HepG2 (cell line): ENCODE measurements around the gene ADPRHL1. TPM values are rescaled to one million over a fixed set of nuclear protein-coding genes. Genes with fewer than 3 reads are reported as not detected.
"Not testable (repeated sequence)": the region's sequence is repeated elsewhere in the genome, so short reads cannot be mapped to it uniquely, and the experiment has no call there.

ENCODE experiments used
- ATAC-seq: fragments of 200-7000 bp; cut with Tn5 transposase; 3 replicates; pipeline ENCODE4 v1.9.1; 2020; ENCODE audit warnings: mild to moderate bottlenecking, moderate library complexity
- BruUV-seq: library from RNA; stranded (reverse); fragments of 400-500 nt; replicated peaks from 2 replicates; lab custom pipeline; 2021; lab: Mats Ljungman, UMichigan
- CTCF ChIA-PET: fragments of 300-600 bp; formaldehyde crosslinking; extraction: SDS; loops from one replicate; lab custom pipeline; 2021; ENCODE audit warnings: low total read pairs, inconsistent platforms, low intra/inter-chr PET ratio; lab: Yijun Ruan, JAX
- POLR2A ChIA-PET: fragments of 350-600 bp; sonication (Branson Sonifier 250); formaldehyde crosslinking; loops from one replicate; lab custom pipeline; 2020; ENCODE audit warnings: antibody characterized with exemption, inconsistent platforms; lab: Yijun Ruan, JAX
- DNase-seq: peaks from one replicate; pipeline ENCODE4 v3.0.0-alpha.2; 2015; ENCODE audit warnings: low spot score
- FAIRE-seq: peaks from 3 replicates; lab custom pipeline; 2011; peaks lifted over from hg19 to GRCh38; lab: Jason Lieb, UNC
- H2AFZ ChIP-seq: one replicate; pipeline ENCODE4 v1.6.1; 2011; ENCODE audit warnings: low read length, inconsistent platforms
- H3K27ac ChIP-seq: fragments of 300-600 bp; 3 replicates; pipeline ENCODE4 v1.8.0; 2011; ENCODE audit warnings: mixed run types, mild to moderate bottlenecking, mixed read lengths, low read length, inconsistent platforms; ENCODE audit not compliant: insufficient read depth; ENCODE audit errors: extremely low read length
- H3K27me3 ChIP-seq, 2 experiments: fragments of 200-600 bp in 1 of 2; 2 replicates in 1 of 2; 3 replicates in 1 of 2; pipeline versions ENCODE4 v1.6.0 to v1.8.0; 2011; ENCODE audit warnings: low read length in 2 of 2, mild to moderate bottlenecking in 2 of 2, moderate library complexity in 2 of 2, inconsistent platforms in 1 of 2; ENCODE audit not compliant: insufficient read depth in 2 of 2, control insufficient read depth in 1 of 2
- H3K36me3 ChIP-seq, 2 experiments: fragments of 200-600 bp in 1 of 2; replicated peaks in 1 of 2; 2 replicates in 1 of 2; 3 replicates in 1 of 2; pipeline versions ENCODE4 v1.5.1 to v1.8.0; 2011; ENCODE audit warnings: low read length in 2 of 2, inconsistent platforms in 1 of 2; ENCODE audit not compliant: insufficient read depth in 2 of 2, control insufficient read depth in 1 of 2
- H3K4me1 ChIP-seq: 2 replicates; pipeline ENCODE4 v1.5.1; 2012; ENCODE audit warnings: low read length, inconsistent platforms; ENCODE audit not compliant: insufficient read depth
- H3K4me2 ChIP-seq: 2 replicates; pipeline ENCODE4 v1.6.0; 2011; ENCODE audit warnings: low read depth, low read length, inconsistent platforms
- H3K4me3 ChIP-seq, 3 experiments: fragments of 200-600 bp in 1 of 3; sonication (generic), shearing (Covaris generic) in 1 of 3; replicated peaks in 1 of 3; 2 replicates each; pipeline ENCODE4 v1.5.1; 2011 to 2016; ENCODE audit warnings: low read length in 3 of 3, inconsistent platforms in 2 of 3, low read depth in 2 of 3, mild to moderate bottlenecking in 2 of 3, control low read depth in 1 of 3, mixed read lengths in 1 of 3; ENCODE audit not compliant: insufficient read depth in 1 of 3
- H3K79me2 ChIP-seq: one replicate; pipeline ENCODE4 v1.6.1; 2011; ENCODE audit warnings: low read length, inconsistent platforms; ENCODE audit not compliant: insufficient read depth
- H3K9ac ChIP-seq: 2 replicates; pipeline ENCODE4 v1.6.0; 2011; ENCODE audit warnings: mild to moderate bottlenecking, low read depth, low read length, inconsistent platforms; ENCODE audit not compliant: insufficient read depth
- H3K9me3 ChIP-seq: 2 replicates; pipeline ENCODE4 v1.5.1; 2012; ENCODE audit warnings: mild to moderate bottlenecking, low read length
- H4K20me1 ChIP-seq: 2 replicates; pipeline ENCODE4 v1.6.0; 2011; ENCODE audit warnings: inconsistent platforms, mild to moderate bottlenecking, low read length, moderate library complexity; ENCODE audit not compliant: insufficient read depth
- CERS6 ChIP-seq: sonication (generic); formaldehyde crosslinking; IDR thresholded peaks from 2 replicates; pipeline ENCODE4 v1.5.0; 2020; ENCODE audit warnings: missing genetic modification reagents
- GABPA ChIP-seq, 2 experiments: IDR thresholded peaks; 2 replicates each; pipeline ENCODE4 v1.6.1; 2011 to 2016; ENCODE audit warnings: low read depth in 2 of 2, low read length in 1 of 2, missing biosample characterization in 1 of 2, missing genetic modification characterization in 1 of 2
- JARID2 ChIP-seq: sonication (generic); formaldehyde crosslinking; IDR thresholded peaks from 2 replicates; pipeline ENCODE4 v1.8.1; 2023; ENCODE audit warnings: missing genetic modification reagents, inconsistent platforms; ENCODE audit not compliant: insufficient replicate concordance
- MBD4 ChIP-seq: IDR thresholded peaks from 2 replicates; pipeline ENCODE4 v1.6.1; 2012; ENCODE audit warnings: low read length, inconsistent platforms, borderline replicate concordance
- MLLT10 ChIP-seq: sonication (generic); formaldehyde crosslinking; IDR thresholded peaks from 2 replicates; pipeline ENCODE4 v1.4.0; 2020; ENCODE audit warnings: missing genetic modification reagents
- MTF2 ChIP-seq: sonication (generic); formaldehyde crosslinking; IDR thresholded peaks from 2 replicates; pipeline ENCODE4 v1.5.0; 2020; ENCODE audit warnings: missing genetic modification reagents, borderline replicate concordance
- TBX3 ChIP-seq: fragments of 450-650 bp; IDR thresholded peaks from 2 replicates; pipeline ENCODE4 v1.6.1; 2017; ENCODE audit warnings: antibody characterized with exemption, mild to moderate bottlenecking, inconsistent platforms, borderline replicate concordance
- ZFY ChIP-seq: sonication (generic); formaldehyde crosslinking; IDR thresholded peaks from 2 replicates; pipeline ENCODE4 v1.4.0; 2020; ENCODE audit warnings: missing genetic modification reagents
- ZNF746 ChIP-seq: sonication (generic); formaldehyde crosslinking; IDR thresholded peaks from 2 replicates; pipeline ENCODE4 v1.8.0; 2022; ENCODE audit warnings: mild to moderate bottlenecking, missing genetic modification reagents
- WGBS: methylation state at CpG from one replicate; pipeline ENCODE4 v1.1.6; 2017; ENCODE audit warnings: low lambda C conversion rate; 5-methylcytosine and 5-hydroxymethylcytosine counted together
- in situ Hi-C: cut with HindIII; loops from 2 replicates; pipeline ENCODE4 v1.10.0; 2017; ENCODE audit warnings: low pct_unique_long_range_greater_than_20kb; ENCODE audit not compliant: extremely low pct_ligation_motif_present
- intact Hi-C: fragments of 100-400 bp; cut with micrococcal nuclease; formaldehyde crosslinking; loops from one replicate; pipeline ENCODE4 v1.10.0; 2022; ENCODE audit not compliant: unreplicated experiment
- polyA plus RNA-seq, 8 experiments: library from polyadenylated mRNA; depleted of rRNA in 3 of 8; stranded (reverse) in 7 of 8; unstranded in 1 of 8; fragments of >200 nt; fragmentation: Illumina TruSeq in 4 of 8; extraction: Trizol in 4 of 8; gene quantifications; 2 replicates each; pipeline versions ENCODE4 v1.2.1 to v1.2.3, GENCODE V29; 2011 to 2016; ENCODE audit warnings: low read depth in 4 of 8, missing spikeins in 1 of 8, mixed read lengths in 1 of 8; ENCODE audit not compliant: insufficient read depth in 1 of 8
- total RNA-seq, 5 experiments: library from RNA; depleted of rRNA; stranded (reverse); fragments of >200 nt; fragmentation: Illumina TruSeq; extraction: Trizol; gene quantifications; 2 replicates each; pipeline ENCODE4 v1.2.3, GENCODE V29; 2016; ENCODE audit warnings: low read depth in 1 of 5
- TF ChIP-seq, protein P1 (sequence below): sonication (generic); formaldehyde crosslinking; IDR thresholded peaks from 2 replicates; pipeline ENCODE4 v1.9.0; 2021; ENCODE audit warnings: missing genetic modification reagents, mild to moderate bottlenecking, borderline replicate concordance

ADPRHL1 gene
- total and polyA plus RNA-seq, 2 of the 13 experiments (the other 11 are each of a cell fraction or from before 2014, with no cell fraction given) = 0.34 to 0.40 TPM

- Histone ChIP-seq H3K4me2 (no peak overlapping the region), H3K4me1 (no peaks in the 10 kb centered on the region; the same call in 1 of the 2 replicates), H3K9me3 (no peaks in the 10 kb centered on the region), H3K9ac (no peak overlapping the region), H3K27ac (no peak overlapping the region), H4K20me1 (no peaks in the 10 kb centered on the region), H3K79me2 (no peaks in the 10 kb centered on the region), H3K4me3 (no peak overlapping the region), H3K27me3 (no peaks in the 10 kb centered on the region), H2AFZ (no peak overlapping the region), H3K36me3 (peaks cover 12 to 33% of the 10 kb centered on the region in 2 experiments; a peak in 4 of 5 replicates)
- TF ChIP-seq TBX3 = no peak
- no peak for TF ChIP-seq ZFY (CRISPR knock-in tag)
- TF ChIP-seq JARID2 (CRISPR knock-in tag) = no peak
- TF ChIP-seq, protein P1, sequence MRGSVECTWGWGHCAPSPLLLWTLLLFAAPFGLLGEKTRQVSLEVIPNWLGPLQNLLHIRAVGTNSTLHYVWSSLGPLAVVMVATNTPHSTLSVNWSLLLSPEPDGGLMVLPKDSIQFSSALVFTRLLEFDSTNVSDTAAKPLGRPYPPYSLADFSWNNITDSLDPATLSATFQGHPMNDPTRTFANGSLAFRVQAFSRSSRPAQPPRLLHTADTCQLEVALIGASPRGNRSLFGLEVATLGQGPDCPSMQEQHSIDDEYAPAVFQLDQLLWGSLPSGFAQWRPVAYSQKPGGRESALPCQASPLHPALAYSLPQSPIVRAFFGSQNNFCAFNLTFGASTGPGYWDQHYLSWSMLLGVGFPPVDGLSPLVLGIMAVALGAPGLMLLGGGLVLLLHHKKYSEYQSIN (CRISPR knock-in tag) = no peak
- TF ChIP-seq MBD4 = no peak
- no peak for TF ChIP-seq ZNF746
- TF ChIP-seq GABPA (IDR thresholded peaks at IDR 0.05; ENCODE audit: low read depth, low read length) = no peak
- no peak for TF ChIP-seq GABPA (CRISPR knock-in tag; IDR thresholded peaks at IDR 0.05; ENCODE audit: low read depth)
- no peak for TF ChIP-seq CERS6
- no peak for TF ChIP-seq MLLT10 (CRISPR knock-in tag)
- TF ChIP-seq MTF2 (CRISPR knock-in tag) = no peak
- ATAC-seq = no peak
- no peak for FAIRE-seq
- intact Hi-C loops (no loop called here), in situ Hi-C loops (no loop called here)
- no TSS peak for BruUV-seq
- CTCF ChIA-PET = no interaction called here
- POLR2A ChIA-PET = no interaction called here
- DNase-seq = no peak
- 96% methylated on average over 11 of the region's 11 CpGs for WGBS
Measured at GRCh38 chr13:113471844-113472243, 18.6 kb upstream of the ADPRHL1 start.

DNA sequence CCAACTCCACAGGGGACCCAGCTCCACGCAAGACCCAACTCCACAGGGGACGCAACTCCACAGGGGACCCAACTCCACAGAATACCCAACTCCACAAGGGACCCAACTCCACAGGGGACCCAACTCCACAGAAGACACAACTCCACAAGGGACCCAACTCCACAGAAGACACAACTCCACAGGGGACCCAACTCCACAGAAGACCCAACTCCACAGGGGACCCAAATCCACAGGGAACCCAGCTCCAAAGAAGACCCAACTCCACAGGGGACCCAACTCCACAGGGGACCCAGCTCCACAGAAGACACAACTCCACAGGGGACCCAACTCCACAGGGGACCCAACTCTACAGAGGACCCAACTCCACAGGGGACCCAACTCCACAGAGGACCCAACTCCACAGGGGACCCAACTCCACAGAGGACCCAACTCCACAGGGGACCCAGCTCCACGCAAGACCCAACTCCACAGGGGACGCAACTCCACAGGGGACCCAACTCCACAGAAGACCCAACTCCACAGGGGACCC is 17.4 kb upstream of the ADPRHL1 start:
- H3K79me2 ChIP-seq, H4K20me1 ChIP-seq, H3K4me3 ChIP-seq, BruUV-seq, H3K4me2 ChIP-seq, H3K9me3 ChIP-seq, H3K27ac ChIP-seq, H3K4me1 ChIP-seq, H3K27me3 ChIP-seq, DNase-seq, CTCF ChIA-PET, H2AFZ ChIP-seq, intact Hi-C loops, POLR2A ChIA-PET, in situ Hi-C loops, ATAC-seq, H3K9ac ChIP-seq, FAIRE-seq: not testable (repeated sequence)
- peaks cover 9 to 24% of the 10 kb centered on the region in 2 experiments; a peak in 4 of 5 replicates for H3K36me3 ChIP-seq
- WGBS = 97% methylated on average over 4 of the region's 4 CpGs
